GM12878 (cell line): ENCODE measurements around the gene ARID1A. TPM values are rescaled to one million over a fixed set of nuclear protein-coding genes. Genes with fewer than 3 reads are reported as not detected.

Source experiments
- EED ChIP-seq: sonication (generic); IDR thresholded peaks from 2 replicates; pipeline ENCODE4 v1.6.1; 2016; ENCODE audit warnings: antibody characterized with exemption, low read depth
- ESRRA ChIP-seq: IDR thresholded peaks from 2 replicates; pipeline ENCODE4 v1.6.1; 2012; ENCODE audit warnings: mild to moderate bottlenecking, low read length, improper control_type of control experiment
- ETV6 ChIP-seq, 2 experiments: fragments of 450-650 bp in 1 of 2; IDR thresholded peaks in 1 of 2; conservative IDR thresholded peaks in 1 of 2; 2 replicates each; pipeline ENCODE4 v1.6.1; 2014; ENCODE audit warnings: antibody characterized with exemption in 1 of 2, borderline replicate concordance in 1 of 2, low read depth in 1 of 2, mild to moderate bottlenecking in 1 of 2, moderate library complexity in 1 of 2
- FOS ChIP-seq: IDR thresholded peaks from 3 replicates; pipeline ENCODE4 v1.6.1; 2011; ENCODE audit warnings: borderline replicate concordance; ENCODE audit not compliant: insufficient read length; ENCODE audit errors: extremely low read depth
- HCFC1 ChIP-seq: fragments of 150-350 bp; IDR thresholded peaks from 2 replicates; pipeline ENCODE4 v1.6.1; 2014; ENCODE audit warnings: low read length
- KAT2A ChIP-seq: conservative IDR thresholded peaks from 2 replicates; pipeline ENCODE4 v1.6.1; 2011; ENCODE audit warnings: low read depth, low read length; ENCODE audit not compliant: control insufficient read depth
- MYB ChIP-seq: fragments of 150-350 bp; IDR thresholded peaks from 2 replicates; pipeline ENCODE4 v1.6.1; 2014; ENCODE audit warnings: mild to moderate bottlenecking, low read depth, low read length, borderline replicate concordance
- RB1 ChIP-seq: fragments of 450-650 bp; formaldehyde crosslinking; IDR thresholded peaks from 2 replicates; pipeline ENCODE4 v1.6.1; 2017; ENCODE audit warnings: mild to moderate bottlenecking, borderline replicate concordance
- SMAD5 ChIP-seq: IDR thresholded peaks from 2 replicates; pipeline ENCODE4 v1.6.1; 2016; ENCODE audit warnings: antibody characterized with exemption, low read depth
- TCF7 ChIP-seq: IDR thresholded peaks from 2 replicates; pipeline ENCODE4 v1.6.1; 2014; ENCODE audit warnings: antibody characterized with exemption, borderline replicate concordance
- ZNF207 ChIP-seq: fragments of 450-650 bp; IDR thresholded peaks from 2 replicates; pipeline ENCODE4 v1.6.1; 2014; ENCODE audit warnings: antibody characterized with exemption, mild to moderate bottlenecking, borderline replicate concordance
- ZSCAN29 ChIP-seq: fragments of 450-650 bp; IDR thresholded peaks from 2 replicates; pipeline ENCODE4 v1.6.1; 2017; ENCODE audit warnings: mild to moderate bottlenecking, moderate library complexity
- ZZZ3 ChIP-seq: IDR thresholded peaks from 2 replicates; pipeline ENCODE4 v1.6.1; 2011; ENCODE audit warnings: low read depth; ENCODE audit not compliant: control insufficient read depth, insufficient read length
- polyA plus RNA-seq, 11 experiments: library from polyadenylated mRNA; depleted of rRNA in 4 of 11; unstranded in 6 of 11; stranded (reverse) in 5 of 11; fragments of >200 nt; fragmentation: Nextera tagmentation in 4 of 11; fragmentation: Illumina TruSeq in 1 of 11; extraction: Ambion mirVana in 4 of 11; extraction: Trizol in 1 of 11; gene quantifications; 1 replicate in 1 of 11; 2 replicates in 10 of 11; pipeline versions ENCODE4 v1.2.1 to v1.2.3, GENCODE V29; 2011 to 2016; ENCODE audit warnings: inconsistent platforms in 2 of 11, missing spikeins in 2 of 11, low read depth in 1 of 11
- total RNA-seq, 4 experiments: library from RNA; depleted of rRNA in 3 of 4; stranded (reverse); fragments of >200 nt in 3 of 4; fragmentation: Illumina TruSeq in 1 of 4; extraction: Trizol in 1 of 4; gene quantifications; 2 replicates each; pipeline versions ENCODE4 v1.2.1 to v1.2.3, GENCODE V29; 2013 to 2021
- TF ChIP-seq, protein P1 (sequence below): fragments of 450-650 bp; IDR thresholded peaks from 2 replicates; pipeline ENCODE4 v1.6.1; 2016; ENCODE audit warnings: mild to moderate bottlenecking
- TF ChIP-seq, protein P2 (sequence below): fragments of 450-650 bp; conservative IDR thresholded peaks from 2 replicates; pipeline ENCODE4 v1.6.1; 2017; ENCODE audit warnings: mild to moderate bottlenecking, moderate library complexity
- TF ChIP-seq, protein P3 (sequence below): fragments of 450-650 bp; IDR thresholded peaks from 2 replicates; pipeline ENCODE4 v1.6.1; 2017; ENCODE audit warnings: mild to moderate bottlenecking, moderate library complexity
- TF ChIP-seq, protein P4 (sequence below): IDR thresholded peaks from 2 replicates; pipeline ENCODE4 v1.6.1; 2012; ENCODE audit warnings: low read depth, low read length, improper control_type of control experiment
- TF ChIP-seq, protein P5 (sequence below): fragments of 150-350 bp; IDR thresholded peaks from 2 replicates; pipeline ENCODE4 v1.6.1; 2016; ENCODE audit warnings: low read depth, low read length

ARID1A gene
- total and polyA plus RNA-seq, 10 of the 15 experiments (the other 5 are each of a cell fraction or from before 2014, with no cell fraction given), result 10.0 to 98.0 (median 23.5) TPM

DNA sequence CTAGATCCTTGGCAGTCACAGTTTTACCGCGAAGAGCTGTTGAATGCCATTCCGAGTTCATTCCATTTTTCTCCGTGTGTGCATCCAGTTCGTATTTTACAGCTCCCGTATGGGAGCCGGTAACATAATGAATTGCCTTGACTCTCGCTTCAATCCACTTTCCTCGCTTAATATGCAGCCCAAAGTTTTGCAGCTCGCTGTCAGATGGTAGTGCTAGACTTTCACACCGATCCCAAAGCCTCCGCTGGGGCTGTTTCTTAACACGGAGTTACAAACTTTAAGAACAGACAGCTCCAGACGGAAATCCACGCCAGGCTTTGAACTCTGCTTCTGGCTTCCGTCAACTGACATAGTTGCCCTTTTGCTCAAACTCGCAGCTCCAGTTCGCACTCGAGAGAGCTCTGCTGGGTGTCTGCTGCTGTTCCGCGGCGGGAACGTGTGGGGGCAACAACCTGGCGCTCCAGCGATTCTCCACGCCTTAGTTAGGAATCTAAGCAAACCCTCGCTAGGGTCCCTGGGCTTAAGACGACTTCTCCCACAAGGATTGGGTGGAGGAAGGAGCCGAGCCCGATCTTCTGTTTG lies 3.5 kb upstream of the ARID1A start (continued):
- TF ChIP-seq, protein P1, sequence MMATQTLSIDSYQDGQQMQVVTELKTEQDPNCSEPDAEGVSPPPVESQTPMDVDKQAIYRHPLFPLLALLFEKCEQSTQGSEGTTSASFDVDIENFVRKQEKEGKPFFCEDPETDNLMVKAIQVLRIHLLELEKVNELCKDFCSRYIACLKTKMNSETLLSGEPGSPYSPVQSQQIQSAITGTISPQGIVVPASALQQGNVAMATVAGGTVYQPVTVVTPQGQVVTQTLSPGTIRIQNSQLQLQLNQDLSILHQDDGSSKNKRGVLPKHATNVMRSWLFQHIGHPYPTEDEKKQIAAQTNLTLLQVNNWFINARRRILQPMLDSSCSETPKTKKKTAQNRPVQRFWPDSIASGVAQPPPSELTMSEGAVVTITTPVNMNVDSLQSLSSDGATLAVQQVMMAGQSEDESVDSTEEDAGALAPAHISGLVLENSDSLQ, result peak; percentile 86
- TF ChIP-seq RB1 (peak; percentile 22; the same call in 1 of the 2 replicates), EED (0 out of 2 replicates have a peak, but pooled peaks have one; percentile 13), TCF7 (no peak), ETV6 (conservative IDR thresholded peaks at IDR 0.05 in 1 of 2, IDR thresholded peaks at IDR 0.05 in 1 of 2; ENCODE audit: borderline replicate concordance in 1 of 2, low read depth in 1 of 2) (no peak), MYB (no peak), HCFC1 (no peak), FOS (no peak), ZZZ3 (no peak), ESRRA (no peak), ZSCAN29 (peak; percentile 97), KAT2A (no peak), SMAD5 (peak; percentile 72; the same call in 1 of the 2 replicates), ZNF207 (peak; percentile 74)
- TF ChIP-seq, protein P2, sequence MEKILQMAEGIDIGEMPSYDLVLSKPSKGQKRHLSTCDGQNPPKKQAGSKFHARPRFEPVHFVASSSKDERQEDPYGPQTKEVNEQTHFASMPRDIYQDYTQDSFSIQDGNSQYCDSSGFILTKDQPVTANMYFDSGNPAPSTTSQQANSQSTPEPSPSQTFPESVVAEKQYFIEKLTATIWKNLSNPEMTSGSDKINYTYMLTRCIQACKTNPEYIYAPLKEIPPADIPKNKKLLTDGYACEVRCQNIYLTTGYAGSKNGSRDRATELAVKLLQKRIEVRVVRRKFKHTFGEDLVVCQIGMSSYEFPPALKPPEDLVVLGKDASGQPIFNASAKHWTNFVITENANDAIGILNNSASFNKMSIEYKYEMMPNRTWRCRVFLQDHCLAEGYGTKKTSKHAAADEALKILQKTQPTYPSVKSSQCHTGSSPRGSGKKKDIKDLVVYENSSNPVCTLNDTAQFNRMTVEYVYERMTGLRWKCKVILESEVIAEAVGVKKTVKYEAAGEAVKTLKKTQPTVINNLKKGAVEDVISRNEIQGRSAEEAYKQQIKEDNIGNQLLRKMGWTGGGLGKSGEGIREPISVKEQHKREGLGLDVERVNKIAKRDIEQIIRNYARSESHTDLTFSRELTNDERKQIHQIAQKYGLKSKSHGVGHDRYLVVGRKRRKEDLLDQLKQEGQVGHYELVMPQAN, result peak; percentile 62; the same call in 1 of the 2 replicates
- TF ChIP-seq, protein P3, sequence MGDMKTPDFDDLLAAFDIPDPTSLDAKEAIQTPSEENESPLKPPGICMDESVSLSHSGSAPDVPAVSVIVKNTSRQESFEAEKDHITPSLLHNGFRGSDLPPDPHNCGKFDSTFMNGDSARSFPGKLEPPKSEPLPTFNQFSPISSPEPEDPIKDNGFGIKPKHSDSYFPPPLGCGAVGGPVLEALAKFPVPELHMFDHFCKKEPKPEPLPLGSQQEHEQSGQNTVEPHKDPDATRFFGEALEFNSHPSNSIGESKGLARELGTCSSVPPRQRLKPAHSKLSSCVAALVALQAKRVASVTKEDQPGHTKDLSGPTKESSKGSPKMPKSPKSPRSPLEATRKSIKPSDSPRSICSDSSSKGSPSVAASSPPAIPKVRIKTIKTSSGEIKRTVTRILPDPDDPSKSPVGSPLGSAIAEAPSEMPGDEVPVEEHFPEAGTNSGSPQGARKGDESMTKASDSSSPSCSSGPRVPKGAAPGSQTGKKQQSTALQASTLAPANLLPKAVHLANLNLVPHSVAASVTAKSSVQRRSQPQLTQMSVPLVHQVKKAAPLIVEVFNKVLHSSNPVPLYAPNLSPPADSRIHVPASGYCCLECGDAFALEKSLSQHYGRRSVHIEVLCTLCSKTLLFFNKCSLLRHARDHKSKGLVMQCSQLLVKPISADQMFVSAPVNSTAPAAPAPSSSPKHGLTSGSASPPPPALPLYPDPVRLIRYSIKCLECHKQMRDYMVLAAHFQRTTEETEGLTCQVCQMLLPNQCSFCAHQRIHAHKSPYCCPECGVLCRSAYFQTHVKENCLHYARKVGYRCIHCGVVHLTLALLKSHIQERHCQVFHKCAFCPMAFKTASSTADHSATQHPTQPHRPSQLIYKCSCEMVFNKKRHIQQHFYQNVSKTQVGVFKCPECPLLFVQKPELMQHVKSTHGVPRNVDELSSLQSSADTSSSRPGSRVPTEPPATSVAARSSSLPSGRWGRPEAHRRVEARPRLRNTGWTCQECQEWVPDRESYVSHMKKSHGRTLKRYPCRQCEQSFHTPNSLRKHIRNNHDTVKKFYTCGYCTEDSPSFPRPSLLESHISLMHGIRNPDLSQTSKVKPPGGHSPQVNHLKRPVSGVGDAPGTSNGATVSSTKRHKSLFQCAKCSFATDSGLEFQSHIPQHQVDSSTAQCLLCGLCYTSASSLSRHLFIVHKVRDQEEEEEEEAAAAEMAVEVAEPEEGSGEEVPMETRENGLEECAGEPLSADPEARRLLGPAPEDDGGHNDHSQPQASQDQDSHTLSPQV, result no peak
- TF ChIP-seq, protein P4, sequence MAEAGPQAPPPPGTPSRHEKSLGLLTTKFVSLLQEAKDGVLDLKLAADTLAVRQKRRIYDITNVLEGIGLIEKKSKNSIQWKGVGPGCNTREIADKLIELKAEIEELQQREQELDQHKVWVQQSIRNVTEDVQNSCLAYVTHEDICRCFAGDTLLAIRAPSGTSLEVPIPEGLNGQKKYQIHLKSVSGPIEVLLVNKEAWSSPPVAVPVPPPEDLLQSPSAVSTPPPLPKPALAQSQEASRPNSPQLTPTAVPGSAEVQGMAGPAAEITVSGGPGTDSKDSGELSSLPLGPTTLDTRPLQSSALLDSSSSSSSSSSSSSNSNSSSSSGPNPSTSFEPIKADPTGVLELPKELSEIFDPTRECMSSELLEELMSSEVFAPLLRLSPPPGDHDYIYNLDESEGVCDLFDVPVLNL, result no peak
- TF ChIP-seq, protein P5, sequence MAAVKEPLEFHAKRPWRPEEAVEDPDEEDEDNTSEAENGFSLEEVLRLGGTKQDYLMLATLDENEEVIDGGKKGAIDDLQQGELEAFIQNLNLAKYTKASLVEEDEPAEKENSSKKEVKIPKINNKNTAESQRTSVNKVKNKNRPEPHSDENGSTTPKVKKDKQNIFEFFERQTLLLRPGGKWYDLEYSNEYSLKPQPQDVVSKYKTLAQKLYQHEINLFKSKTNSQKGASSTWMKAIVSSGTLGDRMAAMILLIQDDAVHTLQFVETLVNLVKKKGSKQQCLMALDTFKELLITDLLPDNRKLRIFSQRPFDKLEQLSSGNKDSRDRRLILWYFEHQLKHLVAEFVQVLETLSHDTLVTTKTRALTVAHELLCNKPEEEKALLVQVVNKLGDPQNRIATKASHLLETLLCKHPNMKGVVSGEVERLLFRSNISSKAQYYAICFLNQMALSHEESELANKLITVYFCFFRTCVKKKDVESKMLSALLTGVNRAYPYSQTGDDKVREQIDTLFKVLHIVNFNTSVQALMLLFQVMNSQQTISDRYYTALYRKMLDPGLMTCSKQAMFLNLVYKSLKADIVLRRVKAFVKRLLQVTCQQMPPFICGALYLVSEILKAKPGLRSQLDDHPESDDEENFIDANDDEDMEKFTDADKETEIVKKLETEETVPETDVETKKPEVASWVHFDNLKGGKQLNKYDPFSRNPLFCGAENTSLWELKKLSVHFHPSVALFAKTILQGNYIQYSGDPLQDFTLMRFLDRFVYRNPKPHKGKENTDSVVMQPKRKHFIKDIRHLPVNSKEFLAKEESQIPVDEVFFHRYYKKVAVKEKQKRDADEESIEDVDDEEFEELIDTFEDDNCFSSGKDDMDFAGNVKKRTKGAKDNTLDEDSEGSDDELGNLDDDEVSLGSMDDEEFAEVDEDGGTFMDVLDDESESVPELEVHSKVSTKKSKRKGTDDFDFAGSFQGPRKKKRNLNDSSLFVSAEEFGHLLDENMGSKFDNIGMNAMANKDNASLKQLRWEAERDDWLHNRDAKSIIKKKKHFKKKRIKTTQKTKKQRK, result no peak
